Stimulated activated naive CD8-positive, alpha-beta T cell treated with anti-CD3 and anti-CD28 coated beads, Interleukin-15, Interleukin-2, amounts not matched to agents 100 U/mL and 50 U/mL, for 24 hours (primary cell): ENCODE results near the gene PRRC2C.
A peak's percentile ranks its signal among the peaks of the same experiment; 100 is the strongest.
"Not testable (repeated sequence)": the region's sequence is repeated elsewhere in the genome, so short reads cannot be mapped to it uniquely, and the experiment has no call there.

Experiments used
- ATAC-seq: fragments of 150-1000 bp; cut with Tn5 transposase; one replicate; pipeline ENCODE4 v1.10.0; 2021
- DNase-seq: peaks from one replicate; pipeline ENCODE4 v3.0.0; 2021

PRRC2C gene

DNA sequence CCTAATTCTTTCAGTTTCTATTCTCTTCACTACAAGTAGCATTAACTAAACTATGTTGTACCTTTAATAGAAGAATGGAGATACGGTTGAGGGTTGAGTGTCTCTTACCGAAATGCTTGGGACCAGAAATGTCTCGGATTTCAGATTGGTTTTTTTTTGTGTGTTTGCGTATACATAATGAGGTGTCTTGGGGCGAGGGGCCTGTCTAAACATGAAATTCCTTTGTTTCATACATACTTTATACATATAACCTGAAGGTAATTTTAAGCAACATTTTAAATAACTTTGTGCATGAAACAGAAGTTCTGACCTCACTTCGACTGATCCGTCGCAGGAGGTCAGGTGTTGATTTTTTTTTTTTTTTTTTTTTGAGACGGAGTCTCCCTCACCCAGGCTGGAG, 100.4 kb downstream of the PRRC2C start:
- ATAC-seq, result no peak

DNA sequence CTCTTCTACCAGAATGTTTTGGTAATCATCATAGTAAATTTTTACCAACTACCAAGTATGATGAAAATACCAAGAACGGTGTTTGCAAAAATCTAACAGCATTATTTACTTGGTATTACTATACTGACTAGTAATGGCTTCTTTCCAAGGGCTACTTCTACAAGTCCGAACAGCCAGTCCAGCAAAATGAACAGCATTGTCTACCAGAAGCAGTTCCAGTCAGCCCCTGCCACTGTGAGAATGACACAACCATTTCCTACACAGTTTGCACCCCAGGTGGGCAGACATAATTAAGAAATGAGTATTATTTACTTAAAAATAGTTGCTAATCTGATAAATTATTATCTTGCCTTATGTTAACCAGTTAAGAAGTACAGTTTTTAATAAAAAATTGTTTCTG, 102.9 kb downstream of the PRRC2C start:
- DNase-seq (no peak), ATAC-seq (no peak)

More for the DNA sequence above, 100.4 kb downstream of the PRRC2C start:
- DNase-seq, result no peak

GRCh38 chr1:171590022-171590421, 104.7 kb downstream of the PRRC2C start:
- ATAC-seq, result peak; percentile 71

GRCh38 chr1:171595324-171595723, 110.0 kb downstream of the PRRC2C start:
- no peak for ATAC-seq
- no peak for DNase-seq

More at GRCh38 chr1:171590022-171590421, 104.7 kb downstream of the PRRC2C start:
- DNase-seq, result no peak

GRCh38 chr1:171596119-171596518, 110.8 kb downstream of the PRRC2C start:
- ATAC-seq, result no peak
- DNase-seq, result no peak

GRCh38 chr1:171596705-171597104, 111.4 kb downstream of the PRRC2C start:
- ATAC-seq (no peak), DNase-seq (no peak)

DNA sequence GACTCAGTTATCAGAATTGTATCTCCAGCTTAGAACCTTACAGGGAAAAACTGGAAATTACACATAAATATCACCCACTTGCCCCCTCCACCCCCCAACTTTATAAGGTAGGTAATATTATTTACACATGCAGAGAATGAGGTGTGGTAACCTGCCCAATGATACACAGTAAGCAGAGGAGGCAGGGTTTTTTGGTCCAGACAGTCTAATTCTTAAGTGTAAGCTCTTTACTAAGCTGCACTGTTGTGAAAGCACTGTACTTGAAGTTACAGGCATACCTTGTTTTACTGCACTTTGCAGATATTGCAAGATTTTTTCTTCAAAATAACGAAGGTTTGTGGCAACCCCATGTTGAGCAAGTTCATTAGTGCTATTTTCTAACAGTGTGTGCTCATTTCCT, 111.9 kb downstream of the PRRC2C start:
- no peak for ATAC-seq

DNA sequence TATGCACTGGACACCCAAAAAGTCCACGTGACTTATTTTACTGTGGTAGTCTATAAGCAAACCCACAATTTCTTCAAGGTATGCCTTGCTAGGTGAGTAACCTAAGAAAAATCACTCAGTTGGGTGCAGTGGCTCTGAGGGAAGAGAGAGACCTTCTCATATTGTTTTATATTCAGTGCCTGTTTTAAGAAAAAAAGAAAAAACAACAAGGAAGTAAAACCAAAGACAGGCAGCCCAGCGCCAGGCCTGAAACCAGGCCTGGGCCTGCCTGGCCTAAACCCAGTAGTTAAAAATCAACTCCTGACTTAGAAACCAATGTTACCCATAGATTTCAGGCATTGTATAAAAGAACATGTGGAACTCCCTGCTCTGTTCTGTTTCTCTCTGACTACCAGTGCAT, 115.0 kb downstream of the PRRC2C start:
- not testable (repeated sequence) for ATAC-seq

More for the DNA sequence above, 111.9 kb downstream of the PRRC2C start:
- no peak for DNase-seq

GRCh38 chr1:171600862-171601261, 115.5 kb downstream of the PRRC2C start:
- DNase-seq (no peak), ATAC-seq (no peak)

More for the DNA sequence above, 115.0 kb downstream of the PRRC2C start:
- not testable (repeated sequence) for DNase-seq

DNA sequence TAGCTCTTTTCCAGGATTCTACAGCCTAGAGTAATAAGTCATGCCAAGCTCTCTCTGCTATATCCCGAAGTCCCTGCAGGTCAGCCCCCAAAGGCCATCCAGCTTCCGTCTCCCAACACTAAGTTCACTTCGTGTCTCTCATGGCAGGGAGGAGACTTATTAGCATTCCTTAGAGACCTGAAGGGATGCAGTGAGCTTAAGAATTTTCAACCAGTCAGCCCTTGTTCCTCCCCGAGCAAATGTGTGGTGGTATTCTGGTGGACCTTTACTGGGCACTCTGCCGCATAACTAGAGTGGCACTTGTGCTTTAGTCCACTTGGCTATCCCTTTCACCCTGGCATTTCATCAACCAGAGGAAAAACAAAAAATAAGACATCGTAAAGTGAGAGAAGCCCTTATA, 117.7 kb downstream of the PRRC2C start:
- DNase-seq, ATAC-seq: not testable (repeated sequence)

DNA sequence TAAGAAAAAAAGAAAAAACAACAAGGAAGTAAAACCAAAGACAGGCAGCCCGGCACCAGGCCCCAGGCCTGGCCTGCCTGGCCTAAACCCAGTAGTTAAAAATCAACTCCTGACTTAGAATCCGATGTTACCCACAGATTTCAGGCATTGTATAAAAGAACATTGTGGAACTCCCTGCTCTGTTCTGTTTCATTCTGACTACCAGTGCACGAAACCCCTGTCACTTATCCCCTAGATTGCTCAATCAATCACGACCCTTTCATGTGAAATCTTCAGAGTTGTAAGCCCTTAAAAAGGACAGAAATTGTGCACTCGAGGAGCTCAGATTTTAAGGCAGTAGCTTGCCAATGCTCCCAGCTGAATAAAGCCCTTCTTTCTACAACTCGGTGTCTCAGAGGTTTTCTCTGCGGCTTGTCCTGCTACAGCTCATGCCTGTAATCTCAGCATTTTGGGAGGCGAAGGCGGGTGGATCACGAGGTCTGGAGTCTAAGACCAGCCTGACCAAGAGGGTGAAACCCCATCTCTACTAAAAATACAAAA, 121.1 kb downstream of the PRRC2C start:
- no peak for ATAC-seq
- no peak for DNase-seq

GRCh38 chr1:171610385-171610784, 125.1 kb downstream of the PRRC2C start:
- no peak for DNase-seq

GRCh38 chr1:171611306-171611705, 126.0 kb downstream of the PRRC2C start:
- DNase-seq (no peak), ATAC-seq (no peak)

More at GRCh38 chr1:171610385-171610784, 125.1 kb downstream of the PRRC2C start:
- no peak for ATAC-seq

- DNase-seq (no peak), ATAC-seq (no peak)
These were observed 128.0 kb downstream of the PRRC2C start for GRCh38 chr1:171613282-171613681.

- not testable (repeated sequence) for ATAC-seq
These were observed 130.0 kb downstream of the PRRC2C start for GRCh38 chr1:171615122-171615906.

DNA sequence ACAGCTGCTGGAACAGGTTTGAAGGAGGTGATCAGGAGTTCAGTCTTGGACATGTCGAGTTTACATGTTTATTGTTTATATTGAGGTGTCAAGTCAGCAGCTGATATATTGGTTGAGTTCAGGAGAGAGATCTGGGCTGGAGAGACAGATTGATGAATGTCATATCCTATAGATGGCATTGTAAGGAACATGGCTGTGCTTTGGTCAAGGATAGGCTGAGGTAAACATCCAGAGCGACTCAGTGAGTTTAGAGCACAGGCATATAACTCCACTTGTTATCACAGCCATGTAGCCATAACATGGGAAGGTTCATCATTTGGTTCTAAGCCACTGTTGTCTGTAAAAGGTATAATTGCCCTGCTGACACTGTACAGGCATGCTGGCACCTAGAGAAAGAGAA, 131.3 kb downstream of the PRRC2C start:
- ATAC-seq (no peak), DNase-seq (no peak)

More at GRCh38 chr1:171615122-171615906, 130.0 kb downstream of the PRRC2C start:
- not testable (repeated sequence) for DNase-seq

DNA sequence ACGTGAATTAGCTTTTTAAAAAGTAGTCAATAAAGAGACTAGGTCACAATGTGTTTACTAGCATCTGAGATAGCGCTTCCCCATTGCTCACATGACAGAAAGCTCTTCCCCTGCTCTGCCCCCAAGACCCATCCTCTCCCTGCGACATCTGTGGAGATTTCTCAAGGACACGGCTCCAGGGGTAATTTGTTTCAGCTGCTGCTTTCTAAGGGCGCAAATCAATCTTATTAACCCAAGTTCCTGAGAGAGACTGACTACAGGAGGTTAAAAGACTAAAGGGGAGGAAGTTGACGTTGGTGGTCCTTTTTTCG, 136.8 kb downstream of the PRRC2C start, which contains the start of gene MYOCOS:
TSS of gene MYOCOS (plus strand) at position 92 of the 311 bp plus-strand sequence. CDS start 1,641 bp downstream, outside the sequence.
- ATAC-seq (no peak), DNase-seq (no peak)

DNA sequence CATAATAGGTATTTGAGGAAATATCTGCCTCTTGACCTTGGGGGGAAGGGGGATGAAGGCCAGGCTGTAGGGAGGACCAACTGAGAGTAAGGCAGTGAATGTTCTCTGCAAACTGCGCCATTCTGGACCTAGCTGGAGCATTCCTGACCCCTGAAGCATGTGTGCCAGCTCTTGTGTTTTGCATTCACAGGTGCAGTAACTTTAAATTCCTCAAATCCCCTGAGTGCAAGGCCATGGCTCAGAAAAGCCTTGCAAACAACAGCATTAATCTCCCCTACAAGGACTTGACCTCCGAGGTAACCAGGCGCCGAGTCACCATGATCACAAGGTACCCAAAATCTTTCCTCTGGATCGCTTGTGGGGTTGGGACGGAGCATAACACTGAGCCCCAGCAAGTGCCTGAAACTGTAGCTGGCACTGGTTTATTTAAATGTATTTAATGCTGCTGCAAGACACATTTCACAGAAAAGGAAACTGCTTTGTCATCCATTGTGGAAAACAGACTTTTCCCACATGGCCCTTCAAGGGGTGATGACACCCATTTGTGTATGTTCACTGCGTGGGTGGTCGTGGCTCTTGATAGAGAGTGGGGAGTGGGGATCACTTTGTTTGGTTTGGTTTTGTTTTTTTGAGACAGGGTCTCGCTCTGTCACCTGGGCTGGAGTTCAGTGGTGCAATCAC, 138.5 kb downstream of the PRRC2C start:
- no peak for DNase-seq
- no peak for ATAC-seq

GRCh38 chr1:171625225-171625624, 139.9 kb downstream of the PRRC2C start:
- ATAC-seq, result no peak
- no peak for DNase-seq

DNA sequence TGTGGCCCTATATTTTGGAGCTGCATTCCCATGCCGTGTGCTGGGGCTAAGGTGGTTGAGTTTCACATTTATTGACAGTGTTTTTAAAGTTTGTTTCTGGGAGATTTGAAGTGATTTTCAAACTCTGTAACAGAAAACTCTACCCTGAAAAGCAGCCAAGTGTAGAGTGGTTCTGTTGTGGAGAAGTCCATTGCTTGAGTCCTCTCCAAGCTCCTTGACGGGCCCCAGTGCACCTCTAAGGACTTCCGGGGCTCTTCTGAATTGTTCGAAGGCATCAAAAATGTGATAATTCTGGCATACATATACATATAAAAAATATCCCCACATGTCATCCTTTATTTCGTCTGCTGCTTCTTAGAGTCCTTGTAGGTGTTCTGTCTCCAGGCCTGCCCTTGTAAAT, 141.7 kb downstream of the PRRC2C start:
- no peak for ATAC-seq
- no peak for DNase-seq

GRCh38 chr1:171628225-171628624, 142.9 kb downstream of the PRRC2C start:
- DNase-seq, result no peak
- ATAC-seq, result no peak

DNA sequence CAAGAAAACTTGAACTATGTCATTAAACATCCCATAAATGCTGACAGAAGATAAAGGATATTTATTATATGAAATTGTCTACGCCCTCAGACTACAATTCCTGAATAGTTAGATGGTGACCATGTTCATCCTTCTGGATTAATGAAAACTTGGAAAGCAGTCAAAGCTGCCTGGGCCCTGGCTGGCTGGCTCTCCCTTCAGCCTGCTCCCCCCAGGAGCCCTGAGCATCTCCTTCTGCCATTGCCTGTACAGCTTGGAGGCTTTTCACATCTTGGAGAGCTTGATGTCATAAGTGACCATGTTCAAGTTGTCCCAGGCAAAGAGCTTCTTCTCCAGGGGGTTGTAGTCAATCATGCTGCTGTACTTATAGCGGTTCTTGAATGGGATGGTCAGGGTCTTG, 150.3 kb downstream of the PRRC2C start:
- no peak for DNase-seq
- no peak for ATAC-seq

DNA sequence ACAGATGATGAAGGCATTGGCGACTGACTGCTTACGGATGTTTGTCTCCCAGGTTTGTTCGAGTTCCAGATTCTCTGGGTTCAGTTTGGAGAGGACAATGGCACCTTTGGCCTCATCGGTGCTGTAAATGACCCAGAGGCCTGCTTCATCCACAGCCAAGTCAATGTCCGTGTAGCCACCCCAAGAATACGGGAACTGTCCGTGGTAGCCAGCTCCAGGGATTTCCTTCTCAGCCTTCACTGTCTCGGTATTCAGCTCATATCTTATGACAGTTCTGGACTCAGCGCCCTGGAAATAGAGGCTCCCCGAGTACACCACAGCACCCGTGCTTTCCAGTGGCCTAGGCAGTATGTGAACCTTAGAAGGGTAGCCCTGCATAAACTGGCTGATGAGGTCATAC, 150.8 kb downstream of the PRRC2C start:
- DNase-seq (no peak), ATAC-seq (no peak)
